Measurements from ENCODE around the gene PRSS8. TPM values are rescaled to one million over a fixed set of nuclear protein-coding genes. Genes with fewer than 3 reads are reported as not detected.
A peak's percentile ranks its signal among the peaks of the same experiment; 100 is the strongest.
"Not testable (repeated sequence)": the region's sequence is repeated elsewhere in the genome, so short reads cannot be mapped to it uniquely, and the experiment has no call there.

The PRSS8 gene
- total RNA-seq, 1 donor from 2014 or later, result 17.6 TPM

DNA sequence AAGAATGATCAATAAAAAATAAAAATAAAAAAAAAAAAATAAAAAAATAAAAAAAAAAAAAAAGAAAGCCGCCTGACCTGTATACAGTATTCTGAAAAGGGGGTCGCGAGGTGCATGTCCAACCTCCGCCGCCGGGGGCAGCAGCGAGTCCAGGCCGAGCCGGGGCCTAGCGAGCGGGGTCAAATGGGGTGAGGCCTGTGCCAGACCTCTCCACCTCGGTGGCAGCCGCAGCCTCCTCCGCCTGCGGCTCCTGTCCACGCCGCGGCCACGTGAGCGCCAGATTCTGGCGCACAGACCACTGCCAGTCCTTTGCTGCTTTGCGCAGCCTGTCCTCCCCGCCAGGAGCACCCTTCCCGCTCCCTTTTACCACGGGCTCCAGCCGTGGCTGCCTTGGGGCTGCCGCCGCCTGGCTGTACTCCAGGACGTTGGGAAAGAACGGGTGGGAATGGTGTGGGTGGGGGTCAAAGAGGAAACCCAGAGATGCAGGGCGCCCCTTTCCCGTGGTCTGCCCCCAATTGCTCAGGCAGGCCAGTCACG lies 29.8 kb downstream of the PRSS8 start:
- peak; percentile 78 for DNase-seq

DNA sequence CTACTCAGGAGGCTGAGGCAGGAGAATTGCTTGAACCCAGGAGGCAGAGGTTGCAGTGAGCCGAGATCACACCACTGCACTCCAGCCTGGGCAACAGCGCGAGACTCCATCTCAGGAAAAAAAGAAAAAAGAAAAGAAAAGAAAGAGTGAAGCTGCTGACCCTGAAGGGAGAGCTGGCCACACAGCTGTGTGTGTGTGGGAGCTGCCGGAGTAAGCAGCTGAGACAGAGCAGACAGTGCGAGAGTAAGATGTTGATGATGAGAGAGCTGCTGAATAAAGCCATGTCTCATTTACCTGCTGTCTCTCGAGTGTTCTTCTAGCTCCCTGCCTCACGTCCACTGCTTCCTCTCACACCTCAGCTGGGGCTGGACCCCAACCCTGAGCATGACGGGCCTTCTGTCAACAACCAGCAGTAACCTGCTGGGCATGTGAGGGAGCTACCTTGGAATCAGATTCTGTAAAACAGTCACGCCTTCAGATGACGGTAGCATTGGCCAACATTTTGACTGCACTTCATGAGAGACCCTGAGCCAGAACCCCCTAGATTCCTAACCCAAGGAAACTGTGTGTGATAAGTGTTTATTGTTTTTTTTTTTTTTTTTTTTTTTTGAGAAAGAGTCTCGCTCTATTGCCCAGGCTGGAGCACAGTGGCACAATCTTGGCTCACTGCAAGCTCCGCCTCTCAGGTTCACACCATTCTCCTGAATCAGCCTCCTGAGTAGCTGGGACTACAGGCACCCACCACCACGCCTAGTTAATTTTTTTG lies 34.5 kb downstream of the PRSS8 start:
- DNase-seq, result not testable (repeated sequence)

DNA sequence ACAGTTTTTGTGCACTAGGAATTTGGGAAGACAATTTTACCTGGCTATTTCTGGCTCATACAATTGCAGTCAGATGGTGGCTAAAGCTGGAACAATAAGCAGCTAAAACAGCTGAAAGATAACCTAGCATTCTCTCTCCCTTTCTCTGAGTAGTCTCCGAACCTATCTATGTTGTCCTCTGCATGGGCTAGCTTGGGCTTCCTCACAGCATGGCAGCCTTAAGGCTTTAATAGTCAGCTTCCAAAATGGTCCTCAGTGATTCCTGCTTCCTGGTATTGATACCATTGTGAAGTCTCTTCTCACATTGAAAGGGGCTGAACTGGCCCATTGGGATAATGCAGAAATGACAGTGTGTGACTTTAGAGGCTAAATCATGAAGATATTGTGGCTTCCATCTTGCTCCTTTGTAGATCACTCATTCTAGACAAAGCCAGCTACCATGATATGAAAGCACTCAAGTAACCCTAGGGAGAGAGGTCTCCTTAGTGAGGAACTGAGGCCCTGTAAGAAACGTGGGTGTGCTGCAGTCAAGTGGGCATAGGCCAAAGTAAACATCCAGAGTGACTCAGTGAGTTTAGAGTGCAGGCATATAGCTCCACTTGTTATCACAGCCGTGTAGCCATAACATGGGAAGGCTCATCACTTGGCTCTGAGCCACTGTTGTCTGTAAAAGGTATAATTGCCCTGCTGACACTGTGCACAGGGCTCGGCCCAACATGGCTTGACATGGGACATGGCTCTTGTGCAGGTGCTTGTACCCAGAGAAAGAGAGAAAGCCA lies 35.5 kb downstream of the PRSS8 start:
- DNase-seq, result no peak

DNA sequence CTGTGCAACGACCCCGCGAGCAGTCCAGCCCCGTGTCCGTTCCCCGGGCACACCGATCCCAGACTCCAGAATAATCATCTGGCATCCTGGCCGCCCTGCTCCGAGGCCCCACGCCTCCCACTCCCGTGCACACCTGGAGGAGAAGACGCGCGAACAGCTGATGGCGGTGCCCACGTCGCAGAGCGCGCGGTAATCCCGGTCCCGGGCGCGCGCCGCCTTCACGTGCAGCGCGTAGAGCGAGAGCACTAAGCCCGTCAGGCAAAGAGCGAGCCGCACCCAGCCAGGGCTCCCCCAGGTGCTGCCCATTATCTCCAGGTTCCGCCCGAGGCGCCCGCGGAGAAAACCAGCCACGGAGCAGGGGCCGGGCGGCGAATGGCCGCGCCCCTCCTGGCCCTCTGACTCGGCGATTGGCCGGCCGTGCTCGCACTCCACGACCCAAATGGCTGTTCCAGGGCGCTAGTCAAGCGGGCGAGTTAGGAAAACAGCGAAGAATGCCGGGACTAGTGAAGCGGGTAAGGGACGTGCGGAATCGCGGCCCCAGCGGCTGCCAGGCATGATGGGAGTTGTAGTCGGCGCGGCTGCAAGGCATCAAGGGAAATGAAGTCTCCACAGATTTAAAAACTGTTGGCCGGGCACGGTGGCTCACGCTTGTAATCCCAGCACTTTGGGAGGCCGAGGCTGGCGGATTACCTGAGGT lies 41.0 kb downstream of the PRSS8 start, which contains the start of gene VKORC1:
Gene VKORC1 (minus strand): TSS at position 374 of the 697 bp plus-strand sequence. CDS start 68 bp downstream, at position 306.
- DNase-seq, result peak; percentile 97

DNA sequence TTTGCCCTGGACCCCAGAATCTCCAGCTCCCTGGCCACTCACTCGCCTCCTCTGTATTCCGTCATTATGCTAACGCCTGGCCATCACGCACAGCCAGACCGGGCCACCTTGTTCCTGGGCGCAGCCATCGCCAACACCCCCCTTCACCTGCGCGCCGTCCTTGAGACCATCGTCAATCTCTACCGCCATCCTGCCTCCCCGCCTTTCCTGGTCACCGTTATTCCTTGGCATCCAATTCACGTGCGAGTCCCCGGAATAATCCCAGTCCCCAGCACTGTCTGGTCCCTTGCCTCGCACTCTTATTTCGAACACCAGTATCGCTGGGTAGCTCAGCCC lies 41.5 kb downstream of the PRSS8 start:
- peak; percentile 29 for DNase-seq

DNA sequence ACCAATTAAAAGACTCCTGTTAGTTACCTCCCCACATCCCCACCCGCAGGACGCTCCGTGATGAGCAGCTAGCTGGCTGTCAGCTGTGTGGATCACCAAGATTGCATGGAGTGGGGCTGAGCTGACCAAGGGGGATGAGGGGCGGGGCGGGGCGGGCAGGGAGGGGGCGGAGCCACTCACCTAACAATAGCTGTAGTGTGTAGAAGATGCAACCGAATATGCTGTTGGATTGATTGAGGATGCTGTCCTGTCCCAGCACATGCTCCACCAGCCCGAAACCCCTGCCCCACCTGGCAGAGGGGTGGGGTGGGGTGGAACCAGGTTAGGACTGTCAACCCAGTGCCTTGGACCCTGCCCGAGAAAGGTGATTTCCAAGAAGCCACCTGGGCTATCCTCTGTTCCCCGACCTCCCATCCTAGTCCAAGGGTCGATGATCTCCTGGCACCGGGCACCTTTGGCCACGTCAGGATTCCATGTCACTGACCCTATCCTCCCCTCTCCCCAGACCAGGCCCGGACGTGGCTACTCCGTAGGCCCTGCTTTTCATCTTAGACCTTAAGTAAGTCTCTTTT lies 42.3 kb downstream of the PRSS8 start:
- DNase-seq, result peak; percentile 53

DNA sequence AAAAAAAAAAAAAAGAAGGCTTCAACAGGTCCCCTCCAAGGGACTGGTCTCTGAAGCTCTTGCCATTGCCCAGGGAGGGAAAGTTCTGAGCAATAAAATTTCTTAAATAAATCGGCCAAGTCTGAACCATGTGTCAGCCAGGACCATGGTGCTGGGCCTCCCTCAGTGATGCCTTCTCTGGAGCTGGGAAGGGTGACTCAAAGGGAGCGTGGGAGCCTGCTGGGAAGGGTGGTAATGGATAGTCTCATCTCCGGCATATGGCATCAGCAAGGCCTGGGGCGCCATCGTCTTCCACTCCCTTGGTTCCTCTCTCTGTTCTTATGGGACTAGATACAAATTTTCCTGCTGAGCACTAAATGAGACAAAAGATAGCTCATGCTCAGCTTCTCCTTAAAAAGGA lies 43.2 kb downstream of the PRSS8 start:
- DNase-seq, result no peak

DNA sequence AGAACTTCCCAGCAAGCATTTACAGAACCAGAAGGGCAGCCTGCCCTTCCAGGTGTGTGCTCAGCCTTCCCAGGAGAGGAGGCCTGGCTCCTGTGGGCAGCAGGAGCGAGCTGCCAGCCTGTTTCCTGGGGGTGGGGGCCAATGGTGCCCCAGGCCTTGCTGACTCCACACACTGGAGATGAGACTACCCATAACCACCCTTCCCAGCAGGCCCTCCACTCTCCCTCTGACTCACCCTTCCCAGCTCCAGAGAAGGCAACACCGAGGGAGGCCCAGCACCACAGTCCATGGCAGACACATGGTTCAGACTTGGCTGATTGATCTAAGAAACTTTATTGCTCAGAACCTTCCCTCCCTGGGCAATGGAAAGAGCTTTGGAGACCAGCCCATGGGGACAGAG lies 45.0 kb downstream of the PRSS8 start:
- DNase-seq, result no peak

DNA sequence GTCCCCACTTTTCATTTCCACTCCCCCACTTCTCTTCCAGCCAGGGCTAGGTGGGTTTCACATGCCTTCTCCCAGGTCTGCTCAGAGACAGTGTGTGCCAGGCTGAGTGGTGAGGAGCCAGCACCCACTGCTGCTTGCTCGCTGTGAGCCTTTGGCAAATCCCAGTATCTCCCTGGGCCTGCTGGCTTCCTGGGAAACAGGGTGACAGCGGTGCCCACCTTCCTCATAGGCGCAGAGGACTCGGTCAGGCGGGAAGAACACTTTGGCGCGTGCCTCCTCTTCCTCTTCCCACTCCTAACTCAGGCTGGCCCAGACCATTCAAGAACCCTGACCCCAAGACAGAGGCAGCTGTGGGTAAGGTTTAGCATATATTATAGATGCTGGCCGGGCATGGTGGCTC lies 46.3 kb downstream of the PRSS8 start:
- no peak for DNase-seq

DNA sequence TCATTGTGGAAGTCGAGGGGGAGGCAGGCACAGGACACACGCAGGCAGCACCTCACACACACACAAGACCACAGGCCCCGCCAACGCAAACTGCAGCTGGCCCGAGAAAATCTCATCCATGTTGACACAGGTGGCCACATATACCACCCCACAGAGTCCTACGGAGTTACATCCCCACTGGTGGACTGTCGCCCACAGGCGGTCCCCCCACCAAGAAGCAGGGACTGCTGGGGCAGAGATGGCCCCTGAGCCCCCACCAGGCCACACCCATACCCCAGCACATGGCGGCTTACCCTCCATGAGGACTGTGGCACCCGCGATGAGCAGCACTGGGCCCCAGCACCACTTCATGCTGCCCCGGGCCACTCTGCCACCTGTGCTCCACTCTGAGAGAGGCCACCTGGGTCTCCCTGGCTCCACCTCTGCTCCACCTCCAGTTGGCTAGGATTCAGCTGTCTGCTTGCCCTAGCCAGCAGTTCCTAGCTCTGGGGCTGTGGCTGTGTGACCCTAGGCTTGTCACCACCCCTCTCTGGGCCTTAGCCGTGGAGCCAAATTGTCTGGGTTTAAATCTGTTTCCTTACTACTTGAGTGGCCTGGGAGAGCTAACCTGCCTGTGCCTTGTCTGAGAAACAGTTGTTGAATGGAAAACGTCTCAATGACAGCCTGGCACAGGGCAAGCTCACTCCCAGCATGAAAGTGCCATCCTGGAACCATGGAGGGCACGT lies 46.9 kb downstream of the PRSS8 start, which contains the start of gene PRSS53:
Gene PRSS53 (minus strand): TSS at position 485 of the 725 bp plus-strand sequence. CDS start 134 bp downstream, at position 351.
- no peak for DNase-seq

DNA sequence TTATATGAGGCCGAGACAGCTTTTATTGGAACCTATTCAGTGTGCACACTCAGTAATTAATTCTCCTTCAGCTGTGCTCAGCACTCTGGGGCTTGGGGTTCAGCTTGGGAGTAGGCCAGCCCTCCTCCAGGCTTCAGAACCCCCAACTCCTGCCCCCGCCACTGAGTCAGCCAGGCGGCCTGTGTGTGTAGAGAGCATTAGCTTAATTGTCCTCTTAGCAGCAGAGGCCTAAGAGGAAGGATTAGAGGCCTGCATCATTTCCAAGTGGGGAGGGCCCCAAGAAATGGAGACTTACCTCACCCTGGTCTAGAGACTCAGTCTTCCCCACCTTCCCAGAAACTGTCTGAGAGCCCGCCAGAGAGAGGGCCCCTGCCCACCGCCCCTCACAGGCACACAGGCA lies 47.6 kb downstream of the PRSS8 start:
- no peak for DNase-seq

DNA sequence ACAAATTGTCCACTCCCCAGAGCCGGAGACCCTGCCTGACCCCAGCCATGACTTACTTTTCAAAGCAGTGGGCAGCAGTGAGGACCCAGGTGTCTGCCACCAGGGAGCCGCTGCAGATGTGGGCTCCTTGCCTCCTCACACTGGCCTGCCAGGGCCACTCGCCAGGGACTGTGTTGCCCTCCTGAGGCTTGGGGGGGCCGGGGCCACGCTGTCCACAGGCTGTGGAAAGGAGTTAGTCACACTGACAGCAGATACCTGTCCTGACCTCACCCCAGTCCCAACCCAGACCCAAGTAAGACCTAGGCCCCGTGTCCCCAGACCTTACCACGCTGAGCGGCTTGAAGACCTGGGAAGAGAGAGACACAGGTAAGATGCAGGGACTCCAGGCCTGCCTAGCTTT lies 48.0 kb downstream of the PRSS8 start:
- no peak for DNase-seq

DNA sequence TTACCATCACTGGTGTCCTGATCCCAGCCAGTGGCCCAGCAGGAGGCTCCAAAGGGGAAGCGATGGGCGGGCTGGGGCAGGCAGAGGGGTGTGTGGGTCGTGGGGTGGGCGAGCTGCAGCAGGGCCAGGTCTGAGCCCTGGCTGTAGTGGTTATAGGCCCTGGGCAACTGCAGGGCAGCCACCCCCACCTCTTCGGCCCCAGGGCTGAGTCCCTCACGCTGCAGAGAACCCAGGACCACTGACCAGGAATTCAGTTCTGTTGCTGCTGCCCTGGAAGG lies 49.0 kb downstream of the PRSS8 start:
- DNase-seq, result no peak

DNA sequence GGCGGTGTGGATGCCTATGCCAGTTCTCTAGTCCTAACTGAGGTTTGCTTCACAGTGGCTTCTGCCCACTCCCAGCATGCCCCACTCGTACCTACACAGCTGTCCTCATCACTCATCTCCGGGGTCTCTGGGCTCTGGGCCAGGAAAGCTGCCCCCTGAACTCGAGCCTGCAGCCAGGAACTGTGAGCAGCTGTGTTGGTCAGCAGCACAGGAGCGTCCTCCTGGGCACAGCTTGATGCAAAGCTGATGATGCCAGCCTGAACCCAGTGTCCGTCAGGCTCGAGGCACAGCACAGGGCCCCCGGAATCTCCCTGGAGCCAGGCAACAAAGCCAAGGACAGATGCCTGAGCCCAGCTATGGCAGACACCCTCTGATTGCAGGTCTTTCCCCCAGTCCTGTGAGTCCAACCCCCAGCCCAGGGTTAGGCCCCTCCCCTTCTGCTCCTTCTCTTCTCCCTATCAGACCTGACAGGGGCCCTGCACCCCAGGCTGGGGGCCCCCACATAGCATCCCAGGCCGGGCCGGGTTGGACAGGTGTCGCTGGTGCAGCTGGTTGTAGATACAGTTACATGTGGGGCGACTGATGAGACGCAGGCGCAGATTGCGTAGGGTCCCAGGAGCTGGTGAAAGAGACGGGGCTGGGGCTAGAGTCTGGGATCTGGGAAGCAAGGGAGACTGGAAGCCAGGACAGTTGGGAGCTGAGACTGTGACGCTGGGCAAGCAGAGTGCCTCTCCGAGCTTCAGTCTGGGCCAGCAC lies 49.5 kb downstream of the PRSS8 start:
- peak; percentile 95 for DNase-seq

DNA sequence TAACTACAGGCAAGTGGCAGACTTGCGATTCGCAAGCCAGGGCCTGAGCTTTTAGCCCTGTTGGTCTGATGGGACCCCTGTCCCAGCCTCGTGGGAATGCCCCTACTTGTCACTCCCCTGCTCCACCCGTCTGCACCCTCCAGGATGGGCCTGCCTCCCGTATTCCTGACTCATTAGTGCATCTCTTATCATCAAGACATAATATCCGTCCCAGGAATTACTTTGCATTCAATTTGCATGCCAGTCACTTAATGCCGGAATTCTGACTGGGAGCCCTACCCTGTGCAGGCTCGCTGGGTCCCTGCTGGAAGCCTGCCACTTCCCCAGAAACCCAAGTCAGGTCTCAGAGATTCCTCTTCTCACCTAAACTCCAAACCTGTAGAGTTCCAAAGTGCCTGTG lies 50.1 kb downstream of the PRSS8 start:
- no peak for DNase-seq

DNA sequence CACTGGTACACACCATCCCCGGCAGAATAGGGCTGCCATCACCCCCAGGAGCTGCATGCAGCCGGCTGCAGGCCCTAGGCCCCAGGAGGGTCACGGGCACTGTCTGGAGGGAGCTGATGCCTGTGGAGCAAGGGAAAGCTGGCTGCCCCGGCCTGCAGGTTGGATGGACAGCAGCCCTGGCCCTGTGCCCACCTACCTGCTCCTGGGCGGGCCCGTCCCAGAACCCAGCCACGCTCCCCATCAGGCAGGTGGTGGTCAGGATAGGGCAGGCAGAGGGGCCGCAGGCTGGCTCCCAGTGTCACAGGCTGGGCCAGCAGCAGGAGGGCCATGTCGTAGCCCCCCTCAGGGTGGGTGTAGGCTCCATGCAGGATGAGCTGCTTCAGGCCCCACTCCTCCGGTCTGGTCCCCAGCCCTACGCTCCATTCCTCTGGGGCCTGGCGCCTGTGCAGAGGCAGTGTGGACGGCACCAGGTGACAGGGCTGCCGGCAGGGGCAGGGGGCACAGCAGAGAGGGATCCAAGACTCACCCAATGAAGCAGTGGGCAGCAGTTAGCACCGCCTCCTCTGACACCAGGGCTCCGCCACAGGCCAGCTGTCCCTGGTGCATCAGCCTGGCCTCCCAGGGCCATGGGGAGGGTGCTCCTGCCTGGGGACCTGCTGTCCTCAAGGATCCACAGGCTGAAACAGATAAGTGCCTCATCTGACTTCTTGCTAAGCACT lies 50.8 kb downstream of the PRSS8 start:
- DNase-seq, result peak; percentile 70

DNA sequence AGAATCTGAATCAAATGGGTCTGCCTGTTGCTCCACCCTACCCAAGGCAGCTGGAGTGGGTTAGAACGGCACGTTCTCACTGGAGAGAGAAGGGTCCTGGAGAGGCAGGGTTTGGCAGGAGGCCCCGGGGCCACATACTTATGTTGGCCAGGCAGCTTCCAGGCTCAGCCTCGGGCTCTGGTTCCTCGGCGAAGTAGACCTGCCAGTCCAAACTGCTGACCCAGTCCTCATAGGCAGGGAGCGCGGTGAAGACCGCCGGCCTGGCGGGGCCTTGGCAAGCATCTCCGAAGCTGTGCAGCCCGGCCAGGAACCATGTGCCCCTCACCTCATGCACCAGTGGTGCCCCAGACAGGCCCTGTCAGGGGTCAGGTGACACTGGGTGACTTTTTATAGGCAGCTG lies 51.5 kb downstream of the PRSS8 start:
- no peak for DNase-seq

DNA sequence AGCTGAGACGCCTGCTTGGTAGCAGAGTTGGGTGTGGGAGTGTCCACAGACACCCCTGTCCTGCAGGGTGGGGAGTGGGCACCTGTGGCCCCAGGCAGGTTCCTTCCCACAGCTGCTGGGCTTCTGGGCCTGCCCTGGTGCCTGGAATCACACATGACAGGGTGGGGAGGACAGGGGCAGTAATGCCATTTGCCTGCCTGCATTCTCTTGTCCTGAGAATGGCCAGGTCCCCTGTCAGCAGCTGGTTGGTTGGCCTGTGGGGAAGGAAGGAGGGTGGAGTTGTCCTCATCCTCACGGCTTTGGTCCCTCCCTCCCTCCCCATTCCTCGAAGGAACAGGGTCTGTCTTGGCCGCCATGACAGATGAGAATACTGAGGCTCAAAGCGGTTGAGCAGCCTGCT lies 52.0 kb downstream of the PRSS8 start:
- DNase-seq, result no peak

DNA sequence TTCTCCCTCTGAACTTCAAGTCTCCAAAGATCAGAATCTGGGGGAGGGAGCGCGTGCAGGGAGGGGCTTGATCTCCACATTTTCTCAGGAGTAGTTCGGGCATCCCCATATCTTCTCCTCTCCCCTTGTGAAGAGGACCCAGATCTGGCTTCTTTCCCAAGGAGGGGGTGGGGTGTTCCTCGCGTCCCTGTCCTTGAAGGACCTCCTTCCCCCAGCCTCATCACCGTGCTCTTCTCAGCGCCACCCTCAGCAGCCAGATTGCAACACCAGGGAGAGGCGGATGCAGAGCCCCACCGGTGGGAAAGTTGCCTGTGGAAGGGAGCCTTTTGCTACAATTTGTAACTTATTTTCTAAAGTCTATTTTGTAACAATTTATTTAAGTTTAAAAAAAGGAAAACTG lies 52.4 kb downstream of the PRSS8 start:
- DNase-seq, result no peak

DNA sequence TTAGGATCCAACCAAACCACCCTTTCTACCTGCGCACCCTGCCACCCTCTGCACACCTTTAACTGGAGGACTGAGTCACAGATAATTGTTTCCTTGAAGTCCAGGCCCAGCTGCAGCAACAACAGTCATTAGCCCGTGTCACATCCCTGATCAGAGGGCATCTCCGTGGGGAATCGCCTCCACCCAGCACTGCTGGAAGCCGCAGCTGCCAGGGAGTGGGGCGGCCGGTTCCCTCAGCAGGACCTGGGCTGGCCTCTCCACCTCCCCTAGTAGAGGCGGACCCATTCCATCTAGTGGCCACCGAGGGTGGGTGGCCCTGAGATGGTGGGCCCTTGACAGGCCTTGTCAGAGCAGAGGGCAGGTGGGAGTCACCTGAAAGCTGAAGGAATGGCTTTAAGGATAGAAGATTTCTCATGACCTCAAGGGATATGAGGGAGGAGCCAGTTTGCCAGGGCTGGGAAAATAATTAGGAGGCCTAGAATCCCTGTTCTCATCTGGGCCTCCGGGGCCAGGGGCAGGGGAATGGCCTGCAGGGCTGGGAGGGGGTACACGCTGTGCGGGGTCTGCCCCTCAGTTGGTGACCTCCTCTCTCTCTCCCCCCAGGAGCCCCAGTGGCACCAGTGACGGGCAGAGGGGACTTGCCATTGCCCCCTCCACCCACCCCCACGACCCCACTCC lies 53.0 kb downstream of the PRSS8 start:
- DNase-seq, result no peak

Measured in tongue (tissue), 2 donors.